K562 (cell line): ENCODE data around the gene KRT80. TPM values are rescaled to one million over a fixed set of nuclear protein-coding genes. Genes with fewer than 3 reads are reported as not detected.

ENCODE experiments used
- CBX1 ChIP-seq: sonication (generic); IDR thresholded peaks from 2 replicates; pipeline ENCODE4 v1.6.1; 2016; ENCODE audit warnings: antibody characterized with exemption, low read depth, mild to moderate bottlenecking
- CCNT2 ChIP-seq: IDR thresholded peaks from 2 replicates; pipeline ENCODE4 v1.6.1; 2011; ENCODE audit warnings: borderline replicate concordance, low read depth, mild to moderate bottlenecking, moderate library complexity, mixed read lengths, low read length; ENCODE audit not compliant: insufficient read length; ENCODE audit errors: extremely low read depth
- ELF2 ChIP-seq: fragments of 250-450 bp; sonication (Bioruptor Pico); IDR thresholded peaks from 2 replicates; pipeline ENCODE4 v1.5.0; 2021; ENCODE audit warnings: mild to moderate bottlenecking
- FOXJ2 ChIP-seq: fragments of 200-800 bp; sonication (Bioruptor generic); IDR thresholded peaks from 2 replicates; pipeline ENCODE4 v1.6.1; 2016; ENCODE audit warnings: missing genetic modification characterization, missing compliant biosample characterization
- MECOM ChIP-seq: fragments of 250-450 bp; sonication (Bioruptor Pico); IDR thresholded peaks from 2 replicates; pipeline ENCODE4 v1.8.0; 2022; ENCODE audit warnings: inconsistent platforms
- MEF2D ChIP-seq: conservative IDR thresholded peaks from 2 replicates; pipeline ENCODE4 v1.6.1; 2016; ENCODE audit warnings: low read depth, missing genetic modification characterization, missing compliant biosample characterization
- MIER1 ChIP-seq: fragments of 450-650 bp; IDR thresholded peaks from 2 replicates; pipeline ENCODE4 v1.6.1; 2016; ENCODE audit warnings: antibody characterized with exemption, mild to moderate bottlenecking, low read depth
- NCOA6 ChIP-seq: fragments of 450-650 bp; IDR thresholded peaks from 2 replicates; pipeline ENCODE4 v1.6.1; 2017; ENCODE audit warnings: mild to moderate bottlenecking
- NFATC3 ChIP-seq: fragments of 450-650 bp; IDR thresholded peaks from 2 replicates; pipeline ENCODE4 v1.6.1; 2017; ENCODE audit warnings: mild to moderate bottlenecking
- PHF21A ChIP-seq: fragments of 450-650 bp; IDR thresholded peaks from 2 replicates; pipeline ENCODE4 v1.6.1; 2017; ENCODE audit warnings: low read depth, borderline replicate concordance
- RAD51 ChIP-seq: fragments of 450-650 bp; IDR thresholded peaks from 2 replicates; pipeline ENCODE4 v1.7.1; 2016; ENCODE audit warnings: low read depth, mild to moderate bottlenecking, borderline replicate concordance
- SMAD2 ChIP-seq: fragments of 150-350 bp; IDR thresholded peaks from 2 replicates; pipeline ENCODE4 v1.6.1; 2014; ENCODE audit warnings: low read depth, mild to moderate bottlenecking, low read length
- SMARCC2 ChIP-seq: fragments of 450-650 bp; IDR thresholded peaks from 2 replicates; pipeline ENCODE4 v1.6.1; 2017; ENCODE audit warnings: antibody characterized with exemption, moderate library complexity, mild to moderate bottlenecking, low read depth
- TAF7 ChIP-seq: fragments of 450-650 bp; IDR thresholded peaks from 2 replicates; pipeline ENCODE4 v1.6.1; 2016; ENCODE audit warnings: missing genetic modification characterization, missing compliant biosample characterization
- TAL1 ChIP-seq: fragments of 450-650 bp; IDR thresholded peaks from 2 replicates; pipeline ENCODE4 v1.6.1; 2016; ENCODE audit warnings: mild to moderate bottlenecking
- TEAD2 ChIP-seq: fragments of 450-650 bp; IDR thresholded peaks from 2 replicates; pipeline ENCODE4 v1.6.1; 2016; ENCODE audit warnings: missing genetic modification characterization, control low read depth, missing compliant biosample characterization
- TOE1 ChIP-seq, 2 experiments: fragments of 450-650 bp in 1 of 2; sonication (generic) in 1 of 2; formaldehyde crosslinking in 1 of 2; IDR thresholded peaks; 2 replicates each; pipeline versions ENCODE4 v1.7.1 to v1.8.0; 2016 to 2022; ENCODE audit warnings: borderline replicate concordance in 2 of 2, mild to moderate bottlenecking in 2 of 2, antibody characterized with exemption in 1 of 2, inconsistent platforms in 1 of 2, low read depth in 1 of 2, missing genetic modification reagents in 1 of 2, moderate library complexity in 1 of 2
- ZFX ChIP-seq: sonication (generic); formaldehyde crosslinking; IDR thresholded peaks from 2 replicates; pipeline ENCODE4 v1.8.0; 2022; ENCODE audit warnings: mild to moderate bottlenecking, missing genetic modification reagents, moderate library complexity
- ZNF134 ChIP-seq: fragments of 250-450 bp; sonication (Bioruptor Pico); conservative IDR thresholded peaks from 2 replicates; pipeline ENCODE4 v1.4.0; 2020
- polyA plus RNA-seq, 8 experiments: library from polyadenylated mRNA; depleted of rRNA in 4 of 8; stranded (reverse) in 5 of 8; unstranded in 3 of 8; fragments of >200 nt; fragmentation: Nextera tagmentation in 2 of 8; fragmentation: Illumina TruSeq in 1 of 8; extraction: Ambion mirVana in 2 of 8; extraction: Trizol in 1 of 8; gene quantifications; 2 replicates each; pipeline versions ENCODE4 v1.2.1 to v1.2.3, GENCODE V29; 2011 to 2014; ENCODE audit warnings: inconsistent platforms in 1 of 8, missing spikeins in 1 of 8
- total RNA-seq, 7 experiments: library from RNA; depleted of rRNA in 6 of 7; stranded (reverse); fragments of >200 nt in 6 of 7; fragmentation: Illumina TruSeq in 2 of 7; extraction: Trizol in 2 of 7; gene quantifications; 2 replicates each; pipeline versions ENCODE4 v1.2.1 to v1.2.3, GENCODE V29; 2011 to 2021; ENCODE audit warnings: low replicate concordance in 1 of 7
- TF ChIP-seq, protein P1 (sequence below): sonication (generic); formaldehyde crosslinking; IDR thresholded peaks from 2 replicates; pipeline ENCODE4 v1.8.0; 2022; ENCODE audit warnings: missing genetic modification reagents, mild to moderate bottlenecking, moderate library complexity, borderline replicate concordance
- TF ChIP-seq, protein P2 (sequence below): fragments of 450-650 bp; IDR thresholded peaks from 2 replicates; pipeline ENCODE4 v1.6.1; 2016; ENCODE audit warnings: borderline replicate concordance
- TF ChIP-seq, protein P3 (sequence below): sonication (generic); formaldehyde crosslinking; IDR thresholded peaks from 2 replicates; pipeline ENCODE4 v1.8.0; 2023; ENCODE audit warnings: mild to moderate bottlenecking, missing genetic modification reagents
- TF ChIP-seq, protein P4 (sequence below): conservative IDR thresholded peaks from 2 replicates; pipeline ENCODE4 v1.6.1; 2011; ENCODE audit warnings: low read depth, mild to moderate bottlenecking, low read length; ENCODE audit not compliant: control insufficient read depth

KRT80 gene
- total and polyA plus RNA-seq, 9 of the 15 experiments (the other 6 are each of a cell fraction or from before 2014, with no cell fraction given) = not detected

DNA sequence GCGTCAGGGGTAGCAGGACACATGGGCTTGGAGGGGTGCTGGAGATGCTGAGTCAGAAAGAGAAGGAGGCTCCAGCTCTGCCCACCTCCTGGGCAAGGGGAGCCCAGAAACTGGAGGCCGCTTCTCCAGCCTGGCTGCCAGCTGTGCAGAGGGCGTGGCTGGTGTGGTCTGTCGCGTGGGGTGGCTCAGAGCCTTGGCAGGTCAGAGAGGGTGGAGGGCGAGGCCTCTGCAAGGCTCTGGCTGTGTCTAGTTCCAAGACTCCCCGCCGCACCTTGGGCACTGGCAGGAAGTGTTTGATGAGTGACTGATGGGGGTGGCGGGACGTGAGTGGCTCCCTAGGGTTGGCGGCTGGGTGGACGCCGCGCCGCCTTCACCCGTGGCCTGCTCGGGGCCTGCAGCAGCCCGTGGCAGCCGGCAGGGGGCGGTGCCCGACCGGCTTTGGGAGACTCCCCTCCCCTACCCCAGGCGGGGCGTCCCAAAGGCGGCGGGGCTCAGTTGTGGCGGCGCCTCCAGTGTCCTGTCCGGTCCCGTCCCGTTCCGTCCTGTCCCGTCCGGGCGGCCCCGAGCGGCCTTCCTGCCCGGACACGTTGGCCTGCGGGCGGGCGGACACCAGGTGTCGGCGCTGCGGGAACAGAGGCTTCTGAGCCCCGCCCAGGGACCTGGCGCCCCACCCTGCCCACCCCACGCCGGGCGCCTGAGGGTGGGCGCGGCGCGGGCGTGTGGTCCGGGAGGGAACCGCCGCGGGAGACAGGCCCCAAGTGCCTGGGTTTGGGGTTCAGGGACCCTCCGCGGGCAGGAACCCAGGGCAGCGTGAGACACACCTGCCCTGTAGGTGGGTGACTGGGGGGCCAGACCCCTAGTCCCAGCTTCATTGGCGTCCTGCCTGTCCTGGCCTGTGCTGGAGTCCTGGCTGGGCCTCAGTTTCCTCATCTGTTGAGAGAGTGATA, 39.7 kb downstream of the KRT80 start (continued):
- TF ChIP-seq TEAD2 (tag) (no peak), PHF21A (peak; percentile 58; the same call in 1 of the 2 replicates), CCNT2 (no peak), NFATC3 (no peak), ZNF134 (CRISPR knock-in tag) (no peak), MIER1 (no peak), SMARCC2 (no peak), ZFX (CRISPR knock-in tag) (0 out of 2 replicates have a peak, but pooled peaks have one; percentile 17), FOXJ2 (no peak), NCOA6 (no peak), TAL1 (no peak), ELF2 (CRISPR knock-in tag) (no peak), CBX1 (no peak), SMAD2 (no peak), MEF2D (tag) (no peak), RAD51 (no peak), MECOM (no peak), TOE1 (IDR thresholded peaks at IDR 0.05; ENCODE audit: borderline replicate concordance) (no peak), TOE1 (CRISPR knock-in tag; IDR thresholded peaks at IDR 0.05; ENCODE audit: borderline replicate concordance, low read depth) (0 out of 2 replicates have a peak, but pooled peaks have one; percentile 34), TAF7 (tag) (no peak)
- TF ChIP-seq, protein P1, sequence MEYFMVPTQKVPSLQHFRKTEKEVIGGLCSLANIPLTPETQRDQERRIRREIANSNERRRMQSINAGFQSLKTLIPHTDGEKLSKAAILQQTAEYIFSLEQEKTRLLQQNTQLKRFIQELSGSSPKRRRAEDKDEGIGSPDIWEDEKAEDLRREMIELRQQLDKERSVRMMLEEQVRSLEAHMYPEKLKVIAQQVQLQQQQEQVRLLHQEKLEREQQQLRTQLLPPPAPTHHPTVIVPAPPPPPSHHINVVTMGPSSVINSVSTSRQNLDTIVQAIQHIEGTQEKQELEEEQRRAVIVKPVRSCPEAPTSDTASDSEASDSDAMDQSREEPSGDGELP (CRISPR knock-in tag) = peak; percentile 21; the same call in 1 of the 2 replicates
- TF ChIP-seq, protein P2, sequence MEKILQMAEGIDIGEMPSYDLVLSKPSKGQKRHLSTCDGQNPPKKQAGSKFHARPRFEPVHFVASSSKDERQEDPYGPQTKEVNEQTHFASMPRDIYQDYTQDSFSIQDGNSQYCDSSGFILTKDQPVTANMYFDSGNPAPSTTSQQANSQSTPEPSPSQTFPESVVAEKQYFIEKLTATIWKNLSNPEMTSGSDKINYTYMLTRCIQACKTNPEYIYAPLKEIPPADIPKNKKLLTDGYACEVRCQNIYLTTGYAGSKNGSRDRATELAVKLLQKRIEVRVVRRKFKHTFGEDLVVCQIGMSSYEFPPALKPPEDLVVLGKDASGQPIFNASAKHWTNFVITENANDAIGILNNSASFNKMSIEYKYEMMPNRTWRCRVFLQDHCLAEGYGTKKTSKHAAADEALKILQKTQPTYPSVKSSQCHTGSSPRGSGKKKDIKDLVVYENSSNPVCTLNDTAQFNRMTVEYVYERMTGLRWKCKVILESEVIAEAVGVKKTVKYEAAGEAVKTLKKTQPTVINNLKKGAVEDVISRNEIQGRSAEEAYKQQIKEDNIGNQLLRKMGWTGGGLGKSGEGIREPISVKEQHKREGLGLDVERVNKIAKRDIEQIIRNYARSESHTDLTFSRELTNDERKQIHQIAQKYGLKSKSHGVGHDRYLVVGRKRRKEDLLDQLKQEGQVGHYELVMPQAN = no peak
- TF ChIP-seq, protein P3, sequence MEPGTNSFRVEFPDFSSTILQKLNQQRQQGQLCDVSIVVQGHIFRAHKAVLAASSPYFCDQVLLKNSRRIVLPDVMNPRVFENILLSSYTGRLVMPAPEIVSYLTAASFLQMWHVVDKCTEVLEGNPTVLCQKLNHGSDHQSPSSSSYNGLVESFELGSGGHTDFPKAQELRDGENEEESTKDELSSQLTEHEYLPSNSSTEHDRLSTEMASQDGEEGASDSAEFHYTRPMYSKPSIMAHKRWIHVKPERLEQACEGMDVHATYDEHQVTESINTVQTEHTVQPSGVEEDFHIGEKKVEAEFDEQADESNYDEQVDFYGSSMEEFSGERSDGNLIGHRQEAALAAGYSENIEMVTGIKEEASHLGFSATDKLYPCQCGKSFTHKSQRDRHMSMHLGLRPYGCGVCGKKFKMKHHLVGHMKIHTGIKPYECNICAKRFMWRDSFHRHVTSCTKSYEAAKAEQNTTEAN (CRISPR knock-in tag) = no peak
- TF ChIP-seq, protein P4, sequence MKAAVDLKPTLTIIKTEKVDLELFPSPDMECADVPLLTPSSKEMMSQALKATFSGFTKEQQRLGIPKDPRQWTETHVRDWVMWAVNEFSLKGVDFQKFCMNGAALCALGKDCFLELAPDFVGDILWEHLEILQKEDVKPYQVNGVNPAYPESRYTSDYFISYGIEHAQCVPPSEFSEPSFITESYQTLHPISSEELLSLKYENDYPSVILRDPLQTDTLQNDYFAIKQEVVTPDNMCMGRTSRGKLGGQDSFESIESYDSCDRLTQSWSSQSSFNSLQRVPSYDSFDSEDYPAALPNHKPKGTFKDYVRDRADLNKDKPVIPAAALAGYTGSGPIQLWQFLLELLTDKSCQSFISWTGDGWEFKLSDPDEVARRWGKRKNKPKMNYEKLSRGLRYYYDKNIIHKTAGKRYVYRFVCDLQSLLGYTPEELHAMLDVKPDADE = 0 out of 2 replicates have a peak, but pooled peaks have one; percentile 39
